GM19240 (cell line): ENCODE measurements around the gene NME4.
A peak's percentile ranks its signal among the peaks of the same experiment; 100 is the strongest.
"Not testable (repeated sequence)": the region's sequence is repeated elsewhere in the genome, so short reads cannot be mapped to it uniquely, and the experiment has no call there.

Experiments used
- DNase-seq: peaks from one replicate; pipeline ENCODE4 v3.0.0; 2011; ENCODE audit warnings: low spot score; ENCODE audit not compliant: insufficient read length

Gene NME4

DNA sequence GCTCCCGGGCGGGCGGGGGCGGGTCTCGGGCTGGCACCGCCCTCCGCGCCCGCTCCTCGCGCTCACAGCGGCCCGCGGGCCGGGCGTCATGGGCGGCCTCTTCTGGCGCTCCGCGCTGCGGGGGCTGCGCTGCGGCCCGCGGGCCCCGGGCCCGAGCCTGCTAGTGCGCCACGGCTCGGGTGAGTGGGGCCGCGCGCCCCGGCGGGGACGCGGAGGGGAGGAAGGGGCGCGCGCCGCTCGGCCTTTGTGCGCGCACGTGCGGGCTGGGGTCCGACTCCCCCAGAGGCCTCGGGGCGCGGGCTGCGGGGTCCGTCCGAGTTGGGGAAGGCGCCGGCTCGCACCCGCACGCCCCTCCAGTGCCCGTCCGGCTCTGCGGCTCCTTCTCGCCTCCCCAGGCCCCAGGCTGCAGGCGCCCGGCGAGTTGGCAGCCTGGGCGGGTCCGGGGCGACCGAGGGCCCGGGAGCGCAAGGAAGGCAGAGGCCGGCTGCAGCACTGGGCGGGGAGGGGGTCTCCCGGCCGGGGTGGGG is at the start of gene NME4:
TSS of gene NME4 (plus strand) at position 65 of the 527 bp plus-strand sequence. CDS start at position 89, 24 bp downstream.
- DNase-seq, result no peak

DNA sequence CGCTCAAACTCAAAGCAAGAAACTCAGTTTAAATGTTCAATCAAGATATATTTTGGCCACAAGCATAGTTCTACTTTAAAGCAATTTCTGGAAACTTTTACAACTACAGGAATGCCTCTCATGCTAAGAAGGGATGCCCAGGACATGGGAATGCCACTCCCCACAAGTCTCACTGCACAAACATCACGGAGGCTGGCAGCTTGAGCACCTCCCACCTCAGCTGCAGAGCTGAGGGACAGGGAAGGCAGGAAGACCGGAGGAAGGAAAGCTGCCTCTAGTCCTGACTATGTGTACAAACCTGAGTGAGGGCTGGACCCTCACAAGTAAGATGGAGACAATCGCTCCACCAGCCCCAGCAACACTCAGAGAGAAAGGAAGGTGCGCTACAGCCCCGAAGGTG is 49.8 kb upstream of the NME4 start:
- no peak for DNase-seq

GRCh38 chr16:348495-348894 is 48.5 kb upstream of the NME4 start:
- not testable (repeated sequence) for DNase-seq

- DNase-seq, result no peak
Measured at GRCh38 chr16:349211-349610, 47.8 kb upstream of the NME4 start.

DNA sequence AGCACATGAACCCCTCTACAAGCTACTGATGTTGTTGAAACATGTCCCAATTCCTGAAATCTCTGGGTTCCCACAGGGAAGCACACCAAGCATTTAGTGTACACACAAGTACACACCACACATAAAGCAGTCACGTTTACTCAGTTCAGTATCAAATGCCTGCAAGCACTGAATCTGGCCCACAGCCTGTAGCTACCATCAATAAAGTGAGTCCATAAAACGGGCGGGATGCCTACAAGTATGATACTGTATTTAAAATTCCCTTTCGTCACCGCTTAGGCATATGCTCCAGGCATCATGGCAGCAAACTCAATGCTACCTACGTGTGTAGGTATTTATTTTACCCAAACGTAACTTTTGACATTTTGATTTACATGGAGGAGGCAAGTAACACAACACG is 46.8 kb upstream of the NME4 start:
- no peak for DNase-seq

DNA sequence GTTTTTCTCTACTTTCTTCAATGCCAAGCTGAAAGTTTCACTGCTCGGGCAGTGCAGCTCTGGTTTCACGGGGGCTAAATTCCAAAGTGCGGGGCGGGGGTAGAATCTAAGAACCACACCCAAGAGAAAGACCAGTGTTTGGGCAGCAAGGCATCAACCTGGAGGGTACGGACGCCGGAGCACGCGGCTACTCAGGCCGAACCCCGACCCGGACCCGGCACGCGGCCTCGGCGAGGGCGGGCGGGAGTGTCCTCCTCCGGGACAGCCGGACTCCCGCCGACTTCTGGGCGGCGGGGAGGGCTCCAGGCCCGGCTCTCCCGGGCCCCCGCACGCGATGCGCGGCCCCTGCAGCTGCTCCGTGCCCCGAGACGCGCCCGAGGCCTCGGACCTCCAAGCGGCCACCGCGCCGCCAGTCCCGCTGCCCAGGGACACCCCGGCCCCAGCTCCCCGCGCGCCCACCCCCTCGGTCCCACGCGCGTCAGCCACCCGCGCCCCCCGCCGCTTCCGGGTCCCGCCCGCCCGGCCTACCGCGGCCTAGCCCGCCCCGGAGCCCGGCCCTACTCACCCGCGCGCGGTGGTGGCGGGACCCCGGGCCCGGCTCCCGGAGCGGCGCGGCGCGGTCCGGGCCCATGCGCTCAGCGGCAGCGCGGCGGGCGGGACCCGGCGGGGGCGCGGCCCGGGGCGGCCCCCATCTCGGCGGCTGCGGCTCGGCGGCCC is 45.0 kb upstream of the NME4 start:
- no peak for DNase-seq

DNA sequence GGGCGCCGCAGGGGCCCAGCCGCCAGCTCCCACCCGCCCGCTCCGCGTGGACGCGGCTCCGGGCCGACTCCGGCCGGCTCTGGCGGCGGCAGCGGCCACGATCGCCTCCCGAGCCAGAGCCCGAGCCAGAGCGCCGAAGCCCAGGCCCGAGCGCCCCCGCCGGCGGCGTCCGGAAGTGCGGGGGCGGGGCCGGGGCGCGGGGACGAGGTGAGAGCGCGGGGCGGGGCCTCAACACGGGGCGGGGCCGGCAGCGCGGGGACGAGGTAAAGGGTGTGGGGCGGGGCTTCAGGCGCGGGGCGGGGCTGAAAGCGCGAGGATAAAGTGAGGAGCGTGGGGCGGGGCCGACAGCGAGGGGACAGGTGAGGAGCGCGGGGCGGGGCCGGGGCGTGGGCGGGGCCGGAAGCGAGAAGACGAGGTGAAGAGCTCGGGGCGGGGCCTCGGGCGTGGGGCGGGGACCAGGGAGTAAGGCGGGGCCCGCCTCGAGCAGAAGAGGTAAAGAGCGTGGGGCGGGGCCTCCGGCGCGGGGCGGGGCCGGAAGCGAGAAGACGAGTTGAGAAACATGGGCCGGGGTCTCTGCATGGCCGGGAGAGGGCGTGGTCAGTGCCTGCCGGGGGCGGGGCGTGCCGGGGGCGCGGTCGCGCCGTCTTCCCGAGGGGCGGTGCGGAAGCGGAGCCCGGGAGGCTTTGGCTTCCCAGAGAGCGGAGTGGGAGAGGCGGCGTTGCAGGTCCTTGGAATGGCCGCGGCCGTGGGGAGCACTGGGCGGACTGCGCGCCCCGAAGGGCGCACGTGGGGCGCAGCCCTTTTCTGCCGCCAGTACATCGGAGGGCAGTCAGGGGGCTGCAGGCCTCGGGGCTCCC is 44.2 kb upstream of the NME4 start, which contains the start of gene AXIN1:
TSS of gene AXIN1 (minus strand) at position 177 of the 857 bp plus-strand sequence. CDS start 5,698 bp downstream, outside the sequence.
- DNase-seq, result peak; percentile 91

DNA sequence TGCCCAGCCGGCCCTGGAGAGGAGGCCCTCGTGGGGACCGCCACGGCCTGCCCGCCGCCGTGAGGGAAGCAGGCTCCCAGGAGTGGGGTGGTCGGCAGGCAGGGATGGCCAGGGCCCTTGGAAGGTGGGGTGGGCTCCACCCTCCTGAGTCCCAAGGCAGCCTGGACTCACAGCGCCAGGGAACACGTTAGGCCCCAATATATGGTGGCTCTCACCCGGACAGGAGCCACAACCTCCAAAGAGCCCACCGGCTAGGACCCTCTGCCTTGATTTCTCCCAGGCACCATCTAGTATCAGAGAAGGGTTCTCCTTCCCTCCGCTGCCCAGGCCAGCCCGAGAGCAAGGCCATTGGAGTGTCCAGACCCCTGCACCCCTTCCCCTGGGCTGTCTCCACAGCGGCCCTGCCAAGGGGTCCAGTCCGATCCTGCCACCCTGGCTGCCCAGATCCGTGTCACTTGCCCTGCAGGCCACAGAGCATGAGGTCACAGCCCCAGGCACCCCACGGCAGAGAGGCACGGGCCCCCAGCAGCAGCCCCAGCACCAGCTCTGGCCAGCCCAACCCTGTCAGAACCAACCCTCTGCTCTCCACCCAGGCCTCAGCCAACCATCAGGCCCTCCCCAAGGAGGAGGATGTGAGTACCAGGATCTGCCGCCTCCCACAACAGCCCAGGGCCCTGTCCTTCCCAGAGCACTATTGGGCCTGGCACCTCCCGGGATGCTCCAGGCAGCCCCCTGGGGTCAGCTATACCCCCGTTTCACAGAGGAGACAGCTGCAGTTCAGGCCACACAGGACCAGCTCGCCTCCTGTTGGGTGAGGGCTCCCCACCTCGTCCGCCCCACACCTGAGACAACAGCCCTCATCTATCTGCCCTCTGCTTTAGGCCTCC is 43.4 kb upstream of the NME4 start:
- DNase-seq, result no peak

DNA sequence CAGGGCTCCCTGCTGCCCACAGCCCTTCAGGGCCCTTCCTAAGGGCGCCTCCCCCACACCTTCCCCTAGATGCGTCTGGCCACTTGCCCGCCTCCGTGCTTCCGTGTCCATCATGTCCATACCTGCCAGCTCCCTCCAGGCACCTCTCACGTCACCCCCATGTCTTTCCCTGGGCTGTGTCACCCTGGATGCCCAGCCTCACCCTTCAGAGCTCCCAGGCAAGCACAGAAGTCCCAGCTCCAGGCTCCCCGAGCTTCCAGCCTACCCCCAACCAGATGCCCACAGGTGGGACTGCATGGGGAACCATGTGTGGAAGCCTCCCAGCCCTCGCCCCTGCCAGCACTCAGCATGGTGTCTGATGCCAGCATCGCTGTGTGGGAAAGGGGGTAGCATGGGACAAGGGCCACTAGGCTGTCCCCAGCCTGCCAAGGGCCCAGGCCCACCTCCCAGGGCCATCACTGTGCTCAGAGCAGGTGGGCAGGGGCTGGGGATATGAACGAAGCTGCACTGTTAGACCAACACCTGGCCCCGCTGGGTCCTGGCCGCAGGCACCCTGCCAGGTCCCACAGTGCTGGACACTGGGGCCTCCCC is 42.6 kb upstream of the NME4 start:
- DNase-seq, result no peak

GRCh38 chr16:354971-355461 is 42.0 kb upstream of the NME4 start:
- no peak for DNase-seq

DNA sequence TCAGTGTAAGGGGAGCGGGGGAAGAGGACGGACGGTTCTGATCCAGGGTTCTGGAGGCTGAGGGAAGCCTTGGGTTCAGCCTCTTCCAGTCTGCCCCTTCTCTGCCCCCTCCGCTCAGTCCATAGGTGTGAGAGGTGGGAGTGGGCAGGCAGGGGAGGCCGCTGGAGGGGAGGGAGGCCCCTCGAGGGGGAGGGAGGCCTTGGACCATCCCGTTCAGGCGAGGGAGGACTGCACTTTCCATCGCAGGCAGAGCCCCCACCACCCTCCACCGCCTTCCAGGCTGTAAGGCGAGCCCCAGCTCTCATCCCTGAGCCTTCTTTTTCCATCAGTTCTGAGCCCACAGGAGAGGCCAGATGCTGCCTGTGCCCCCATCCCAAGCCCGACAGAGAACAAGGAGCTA is 40.3 kb upstream of the NME4 start:
- no peak for DNase-seq

GRCh38 chr16:359067-359763 is 37.8 kb upstream of the NME4 start:
- no peak for DNase-seq

DNA sequence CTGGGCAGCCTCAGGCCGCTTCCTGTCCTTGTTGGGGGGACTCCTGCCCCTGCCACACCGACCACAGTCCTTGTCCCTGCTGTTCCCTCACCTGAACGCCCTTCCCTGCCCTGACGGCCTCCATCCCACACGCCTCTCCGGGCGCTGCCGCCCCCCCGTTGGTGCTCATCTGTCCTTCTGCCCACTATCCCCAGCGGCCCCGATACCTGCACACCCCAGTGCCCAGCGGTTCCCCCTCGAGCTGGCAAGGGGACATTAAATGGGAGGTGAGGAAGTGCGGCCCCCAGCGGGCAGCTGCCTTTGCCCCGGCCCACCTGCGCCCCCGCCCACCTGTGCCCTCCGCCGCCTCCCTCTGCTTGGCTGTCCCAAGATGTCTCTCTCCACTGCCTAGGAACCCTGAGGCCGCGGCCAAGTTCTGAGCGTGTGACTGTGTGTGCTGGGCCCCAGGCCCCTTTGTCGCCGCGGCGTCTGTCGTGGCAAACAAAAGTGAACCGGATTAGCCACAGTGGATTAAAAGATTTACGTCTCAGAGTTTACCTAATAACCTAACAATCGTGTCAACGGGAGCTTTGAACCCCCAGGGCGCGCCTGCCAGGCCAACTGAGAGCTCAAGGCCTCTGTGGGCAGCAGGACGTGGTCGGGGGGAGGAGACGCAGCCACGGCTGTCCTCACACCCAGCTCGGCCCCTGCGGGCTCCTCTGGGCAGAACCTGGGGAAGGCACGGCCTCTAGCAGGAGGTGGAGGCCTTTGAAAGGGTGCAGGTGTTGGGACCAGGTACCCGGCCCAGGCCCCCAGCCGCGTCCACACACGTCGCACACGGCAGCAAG is 36.9 kb upstream of the NME4 start:
- DNase-seq, result no peak

DNA sequence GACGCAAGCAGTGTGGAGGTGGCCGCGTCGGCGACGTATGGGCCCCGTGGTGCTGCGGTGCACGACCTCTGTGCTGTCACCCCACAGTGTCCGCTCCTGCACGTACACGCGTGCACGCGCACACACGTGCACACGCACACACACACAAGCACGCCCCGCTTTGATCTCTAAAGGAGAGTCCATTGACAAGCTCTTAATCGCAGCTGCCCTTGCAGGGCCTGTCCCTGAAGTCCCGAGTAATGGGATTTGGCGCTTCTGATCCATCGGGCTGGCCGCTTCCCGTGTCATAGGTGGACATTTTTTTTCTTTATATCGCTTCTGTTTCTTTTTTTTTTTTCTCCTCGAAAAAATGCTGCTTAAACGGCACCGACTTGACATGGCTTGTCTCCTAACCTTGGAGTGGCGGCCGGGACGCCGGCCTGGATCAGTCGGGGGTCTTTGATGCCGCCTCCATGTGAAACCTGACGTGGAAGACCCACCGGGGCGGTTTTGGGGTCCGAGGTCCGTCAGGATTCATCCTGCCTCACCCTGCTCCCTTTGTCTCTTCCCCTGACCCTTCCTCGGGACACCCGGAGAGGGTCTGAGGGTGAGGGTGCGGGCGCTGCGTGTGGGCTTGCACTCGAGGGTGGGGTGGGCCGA is 36.2 kb upstream of the NME4 start:
- no peak for DNase-seq

- DNase-seq, result no peak
Measured at GRCh38 chr16:361341-361871, 35.6 kb upstream of the NME4 start.

- DNase-seq, result peak; percentile 86
Measured at GRCh38 chr16:361872-362701, 34.9 kb upstream of the NME4 start.

DNA sequence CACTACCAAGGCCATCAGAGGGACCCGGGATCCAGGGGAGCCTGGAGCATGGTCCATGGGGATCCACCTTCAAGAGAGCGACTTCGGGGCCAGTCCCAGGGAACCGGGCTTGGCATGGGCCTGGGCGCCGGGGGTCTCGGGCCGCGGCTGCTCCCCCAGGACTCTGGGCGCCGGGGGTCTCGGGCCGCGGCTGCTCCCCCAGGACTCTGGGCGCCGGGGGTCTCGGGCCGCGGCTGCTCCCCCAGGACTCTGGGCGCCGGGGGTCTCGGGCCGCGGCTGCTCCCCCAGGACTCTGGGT is 34.3 kb upstream of the NME4 start:
- DNase-seq, result not testable (repeated sequence)
